Spleen (tissue), 11 donors: Measurements from ENCODE around the gene SMIM1. TPM values are rescaled to one million over a fixed set of nuclear protein-coding genes. Genes with fewer than 3 reads are reported as not detected.

Experiments
- DNase-seq: peaks from one replicate; pipeline ENCODE4 v3.0.0-alpha.2; 2020
- H3K27ac ChIP-seq, 8 donors: fragments of 200-600 bp; sonication (generic) in 7 of 8; 1 replicate in 4 of 8; 2 replicates in 4 of 8; pipeline versions ENCODE4 v1.5.0 to v1.8.0; 2016 to 2021; ENCODE audit warnings: inconsistent platforms in 4 of 8, mild to moderate bottlenecking in 4 of 8, moderate library complexity in 1 of 8
- H3K27me3 ChIP-seq, 7 donors: fragments of 200-600 bp; sonication (generic) in 6 of 7; replicated peaks in 1 of 7; 1 replicate in 4 of 7; 2 replicates in 3 of 7; pipeline versions ENCODE4 v1.5.0 to v1.8.0; 2016 to 2021; ENCODE audit warnings: inconsistent platforms in 3 of 7, mild to moderate bottlenecking in 1 of 7
- H3K36me3 ChIP-seq, 6 donors: fragments of 200-600 bp; sonication (generic) in 5 of 6; 1 replicate in 4 of 6; 2 replicates in 2 of 6; pipeline versions ENCODE4 v1.5.0 to v1.8.0; 2016 to 2021; ENCODE audit warnings: inconsistent platforms in 2 of 6
- H3K4me1 ChIP-seq, 6 donors: fragments of 200-600 bp; sonication (generic) in 5 of 6; 1 replicate in 3 of 6; 2 replicates in 3 of 6; pipeline versions ENCODE4 v1.5.0 to v1.8.0; 2016 to 2021; ENCODE audit warnings: inconsistent platforms in 3 of 6
- H3K4me3 ChIP-seq, 8 donors: fragments of 200-600 bp; sonication (generic) in 7 of 8; 1 replicate in 4 of 8; 2 replicates in 4 of 8; pipeline versions ENCODE4 v1.5.0 to v1.8.0; 2016 to 2021; ENCODE audit warnings: inconsistent platforms in 4 of 8, mild to moderate bottlenecking in 4 of 8, moderate library complexity in 2 of 8
- H3K9me3 ChIP-seq, 8 donors: fragments of 200-600 bp; sonication (generic) in 7 of 8; 1 replicate in 4 of 8; 2 replicates in 4 of 8; pipeline versions ENCODE4 v1.5.0 to v1.8.0; 2016 to 2021; ENCODE audit warnings: inconsistent platforms in 4 of 8
- POLR2A ChIP-seq, 3 donors: fragments of 450-650 bp; IDR thresholded peaks; one replicate each; pipeline ENCODE4 v1.5.1; 2017; ENCODE audit warnings: antibody characterized with exemption in 3 of 3, mild to moderate bottlenecking in 1 of 3
- POLR2AphosphoS5 ChIP-seq, 3 donors: sonication (generic); formaldehyde crosslinking; IDR thresholded peaks; one replicate each; pipeline ENCODE4 v1.5.1; 2017; ENCODE audit warnings: antibody characterized with exemption in 3 of 3
- WGBS, 5 donors: extraction: QIAGEN DNeasy Blood & Tissue Kit in 3 of 5; methylation state at CpG; one replicate each; pipeline versions ENCODE4 v1.1.5 to v1.1.7; 2013 to 2018; 5-methylcytosine and 5-hydroxymethylcytosine counted together
- intact Hi-C: fragments of 100-400 bp; cut with DNase I; formaldehyde crosslinking; loops from one replicate; pipeline ENCODE4 v1.15.0; 2023; ENCODE audit warnings: low total_unique reads
- polyA plus RNA-seq, 3 donors: library from polyadenylated mRNA; stranded (reverse); fragments of 200-250 nt; gene quantifications; one replicate each; pipeline ENCODE4 v1.2.1, GENCODE V29; 2013
- total RNA-seq, 7 donors: library from RNA; depleted of rRNA in 3 of 7; stranded (reverse); fragments of >200 nt in 3 of 7; fragmentation: NEBNext Ultra II Directional in 4 of 7; extraction: Animal tissue kit (Norgen Biotek cat#: 25700) in 4 of 7; gene quantifications; one replicate each; pipeline versions ENCODE4 v1.1.0 to v1.2.1, GENCODE V29; 2016 to 2021
- TF ChIP-seq, protein P1 (sequence below), 11 experiments: fragments of 200-600 bp in 7 of 11; fragments of 450-650 bp in 4 of 11; sonication (generic) in 4 of 11; IDR thresholded peaks in 8 of 11; conservative IDR thresholded peaks in 3 of 11; 1 replicate in 7 of 11; 2 replicates in 4 of 11; pipeline versions ENCODE4 v1.4.0 to v1.8.0; 2016 to 2021; ENCODE audit warnings: antibody characterized with exemption in 11 of 11, inconsistent platforms in 4 of 11, mild to moderate bottlenecking in 1 of 11
- donor health status: healthy with polysubstance abuse.
- donor health status: DM: no; HTN: no; CAD: no; lungs with moderate emphysema.
- donor health status: DM: no; HTN: no; CAD: no.
- donor health status: Bipolar disorder and iron deficiency.
- donor health status: healthy.
- donor health status: DM: no; HTN: no; CAD: no.
- donor health status: DM: yes; HTN: yes; CAD: no.

The SMIM1 gene
- total and polyA plus RNA-seq, 10 donors: 2.0 to 12.7 (median 4.6) TPM; not detected in 1

- Histone ChIP-seq H3K9me3 (no peaks in the 10 kb centered on the region), H3K4me3 (no peak overlapping the region), H3K4me1 (peaks cover 0 to 5% (median 0%) of the 10 kb centered on the region in 6 donors), H3K27ac (no peak overlapping the region), H3K36me3 (peaks cover 0 to 56% (median 38%) of the 10 kb centered on the region in 6 donors), H3K27me3 (peaks cover 0 to 37% (median 5%) of the 10 kb centered on the region in 7 donors)
- TF ChIP-seq POLR2AphosphoS5 (IDR thresholded peaks at IDR 0.05) (peak in 1 of 3 donors; percentile 30), POLR2A (IDR thresholded peaks at IDR 0.05) (no peak)
- 86 to 100% (median 94%) methylated on average over 7 to 16 of the region's 16 CpGs for WGBS, 5 donors
- DNase-seq: no peak
- intact Hi-C loops: no loop called here
Measured at GRCh38 chr1:3734602-3735001, 37.9 kb upstream of the SMIM1 start.

- peaks cover 0 to 5% (median 0%) of the 10 kb centered on the region in 6 donors for H3K4me1 ChIP-seq
- DNase-seq: no peak
- no peak overlapping the region for H3K4me3 ChIP-seq
- peaks cover 0 to 32% (median 0%) of the 10 kb centered on the region in 7 donors for H3K27me3 ChIP-seq
- WGBS, 5 donors: 85 to 93% (median 88%) methylated on average over 10 to 12 of the region's 12 CpGs
- peaks cover 0 to 61% (median 38%) of the 10 kb centered on the region in 6 donors for H3K36me3 ChIP-seq
- H3K9me3 ChIP-seq: no peaks in the 10 kb centered on the region
- TF ChIP-seq POLR2A (IDR thresholded peaks at IDR 0.05) (no peak), POLR2AphosphoS5 (IDR thresholded peaks at IDR 0.05) (no peak)
- intact Hi-C loops: no loop called here
- no peak overlapping the region for H3K27ac ChIP-seq
Measured at GRCh38 chr1:3735027-3735681, 37.4 kb upstream of the SMIM1 start.

DNA sequence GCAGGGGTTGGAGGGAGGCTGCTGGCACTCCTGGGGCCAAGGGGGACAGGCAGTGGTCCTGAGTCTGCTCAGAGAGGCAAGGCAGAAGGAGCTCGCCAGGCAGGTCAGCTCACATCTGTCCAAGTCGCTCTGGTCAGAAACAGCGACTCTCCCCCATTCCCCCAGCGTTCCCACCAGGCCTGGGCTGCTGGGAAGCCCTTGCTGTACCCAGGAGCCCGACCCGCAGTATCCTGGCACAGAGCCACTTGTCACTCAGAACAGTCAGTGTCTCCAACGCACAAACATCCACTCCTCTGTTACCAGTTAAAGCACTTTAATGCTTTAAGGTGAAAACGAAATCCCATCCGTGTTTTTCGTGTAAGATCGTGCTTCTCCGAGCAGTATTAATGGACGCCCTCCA, 36.9 kb upstream of the SMIM1 start:
- no peak for DNase-seq
- no peak overlapping the region for H3K27ac ChIP-seq
- 89 to 96% (median 92%) methylated on average over 13 of the region's 13 CpGs for WGBS, 5 donors
- H3K4me1 ChIP-seq: peaks cover 0 to 5% (median 0%) of the 10 kb centered on the region in 6 donors
- no peak overlapping the region for H3K4me3 ChIP-seq
- H3K9me3 ChIP-seq: no peaks in the 10 kb centered on the region
- intact Hi-C loops: no loop called here
- peaks cover 0 to 27% (median 0%) of the 10 kb centered on the region in 7 donors for H3K27me3 ChIP-seq
- H3K36me3 ChIP-seq: peaks cover 0 to 66% (median 38%) of the 10 kb centered on the region in 6 donors
- TF ChIP-seq POLR2A (IDR thresholded peaks at IDR 0.05) (no peak), POLR2AphosphoS5 (IDR thresholded peaks at IDR 0.05) (no peak)
- TF ChIP-seq, protein P1, sequence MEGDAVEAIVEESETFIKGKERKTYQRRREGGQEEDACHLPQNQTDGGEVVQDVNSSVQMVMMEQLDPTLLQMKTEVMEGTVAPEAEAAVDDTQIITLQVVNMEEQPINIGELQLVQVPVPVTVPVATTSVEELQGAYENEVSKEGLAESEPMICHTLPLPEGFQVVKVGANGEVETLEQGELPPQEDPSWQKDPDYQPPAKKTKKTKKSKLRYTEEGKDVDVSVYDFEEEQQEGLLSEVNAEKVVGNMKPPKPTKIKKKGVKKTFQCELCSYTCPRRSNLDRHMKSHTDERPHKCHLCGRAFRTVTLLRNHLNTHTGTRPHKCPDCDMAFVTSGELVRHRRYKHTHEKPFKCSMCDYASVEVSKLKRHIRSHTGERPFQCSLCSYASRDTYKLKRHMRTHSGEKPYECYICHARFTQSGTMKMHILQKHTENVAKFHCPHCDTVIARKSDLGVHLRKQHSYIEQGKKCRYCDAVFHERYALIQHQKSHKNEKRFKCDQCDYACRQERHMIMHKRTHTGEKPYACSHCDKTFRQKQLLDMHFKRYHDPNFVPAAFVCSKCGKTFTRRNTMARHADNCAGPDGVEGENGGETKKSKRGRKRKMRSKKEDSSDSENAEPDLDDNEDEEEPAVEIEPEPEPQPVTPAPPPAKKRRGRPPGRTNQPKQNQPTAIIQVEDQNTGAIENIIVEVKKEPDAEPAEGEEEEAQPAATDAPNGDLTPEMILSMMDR (IDR thresholded peaks at IDR 0.05 in 8 of 11, conservative IDR thresholded peaks at IDR 0.05 in 3 of 11): no peak

GRCh38 chr1:3736131-3736561, 36.4 kb upstream of the SMIM1 start:
- no peaks in the 10 kb centered on the region for H3K9me3 ChIP-seq
- H3K27me3 ChIP-seq: peaks cover 0 to 22% (median 0%) of the 10 kb centered on the region in 7 donors
- TF ChIP-seq, protein P1 (IDR thresholded peaks at IDR 0.05 in 8 of 11, conservative IDR thresholded peaks at IDR 0.05 in 3 of 11): no peak
- no peak for DNase-seq
- H3K36me3 ChIP-seq: peaks cover 0 to 71% (median 38%) of the 10 kb centered on the region in 6 donors
- no peak overlapping the region for H3K27ac ChIP-seq
- intact Hi-C loops: no loop called here
- 83 to 93% (median 89%) methylated on average over 13 of the region's 13 CpGs for WGBS, 5 donors
- H3K4me3 ChIP-seq: no peak overlapping the region
- peaks cover 0 to 5% (median 0%) of the 10 kb centered on the region in 6 donors for H3K4me1 ChIP-seq

DNA sequence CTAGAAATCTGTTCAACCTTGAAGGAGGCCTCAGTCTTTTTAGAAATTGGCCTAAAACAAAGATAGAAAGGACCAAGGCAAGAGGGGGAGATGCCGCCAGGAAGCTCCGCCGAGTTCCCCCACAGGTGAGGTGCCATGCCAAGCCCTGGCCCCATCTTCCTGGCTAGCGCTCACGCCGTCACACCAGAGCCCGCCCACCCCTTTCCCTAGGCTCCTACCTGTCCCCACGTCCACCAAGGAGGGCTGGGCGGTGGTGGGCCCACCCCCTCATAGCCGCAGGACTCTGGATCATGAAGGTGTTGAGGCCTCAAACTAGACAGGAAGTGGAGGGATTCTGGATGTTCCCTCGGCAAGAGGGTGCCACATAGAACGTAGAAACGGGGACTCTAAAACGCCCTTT, 35.8 kb upstream of the SMIM1 start:
- H3K36me3 ChIP-seq: peaks cover 0 to 77% (median 41%) of the 10 kb centered on the region in 6 donors
- H3K9me3 ChIP-seq: no peaks in the 10 kb centered on the region
- no peak overlapping the region for H3K4me3 ChIP-seq
- DNase-seq: peak; percentile 67
- peaks cover 0 to 5% (median 0%) of the 10 kb centered on the region in 6 donors for H3K4me1 ChIP-seq
- TF ChIP-seq POLR2AphosphoS5 (IDR thresholded peaks at IDR 0.05) (no peak), POLR2A (IDR thresholded peaks at IDR 0.05) (no peak)
- TF ChIP-seq, protein P1 (IDR thresholded peaks at IDR 0.05 in 8 of 11, conservative IDR thresholded peaks at IDR 0.05 in 3 of 11): no peak
- intact Hi-C loops: no loop called here
- no peak overlapping the region for H3K27ac ChIP-seq
- 85 to 93% (median 91%) methylated on average over 14 of the region's 14 CpGs for WGBS, 5 donors
- peaks cover 0 to 16% (median 0%) of the 10 kb centered on the region in 7 donors for H3K27me3 ChIP-seq
